Suprapubic skin (tissue), 3 donors: Measurements from ENCODE around the gene HLA-DOA.

Experiments
- EP300 ChIP-seq: sonication (generic); formaldehyde crosslinking; IDR thresholded peaks from one replicate; pipeline ENCODE4 v1.6.1; 2017; ENCODE audit warnings: antibody characterized with exemption
- TF ChIP-seq, protein P1 (sequence below), 2 donors: fragments of 200-600 bp in 1 of 2; fragments of 450-650 bp in 1 of 2; sonication (generic) in 1 of 2; IDR thresholded peaks; one replicate each; pipeline ENCODE4 v1.5.1; 2016 to 2019; ENCODE audit warnings: antibody characterized with exemption in 2 of 2, mild to moderate bottlenecking in 1 of 2, moderate library complexity in 1 of 2

DNA sequence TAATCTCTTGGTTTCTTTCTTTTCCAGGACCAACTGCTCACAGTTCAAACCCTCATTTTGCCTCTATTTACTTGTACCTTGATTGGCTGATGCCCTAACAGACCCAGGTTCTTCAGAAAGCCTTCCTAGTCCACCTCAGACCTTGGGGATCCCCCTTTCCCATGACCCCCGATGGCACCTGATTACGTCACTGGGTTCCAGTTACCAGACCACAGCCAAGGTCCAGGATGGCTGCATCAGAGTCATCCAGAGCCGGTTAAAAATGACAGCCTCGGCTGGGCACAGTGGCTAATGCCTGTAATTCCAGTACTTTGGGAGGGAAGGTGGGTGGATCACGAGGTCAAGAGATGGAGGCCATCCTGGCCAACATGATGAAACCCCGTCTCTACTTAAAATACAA is 4.5 kb downstream of the HLA-DOA start:
- TF ChIP-seq, protein P1, sequence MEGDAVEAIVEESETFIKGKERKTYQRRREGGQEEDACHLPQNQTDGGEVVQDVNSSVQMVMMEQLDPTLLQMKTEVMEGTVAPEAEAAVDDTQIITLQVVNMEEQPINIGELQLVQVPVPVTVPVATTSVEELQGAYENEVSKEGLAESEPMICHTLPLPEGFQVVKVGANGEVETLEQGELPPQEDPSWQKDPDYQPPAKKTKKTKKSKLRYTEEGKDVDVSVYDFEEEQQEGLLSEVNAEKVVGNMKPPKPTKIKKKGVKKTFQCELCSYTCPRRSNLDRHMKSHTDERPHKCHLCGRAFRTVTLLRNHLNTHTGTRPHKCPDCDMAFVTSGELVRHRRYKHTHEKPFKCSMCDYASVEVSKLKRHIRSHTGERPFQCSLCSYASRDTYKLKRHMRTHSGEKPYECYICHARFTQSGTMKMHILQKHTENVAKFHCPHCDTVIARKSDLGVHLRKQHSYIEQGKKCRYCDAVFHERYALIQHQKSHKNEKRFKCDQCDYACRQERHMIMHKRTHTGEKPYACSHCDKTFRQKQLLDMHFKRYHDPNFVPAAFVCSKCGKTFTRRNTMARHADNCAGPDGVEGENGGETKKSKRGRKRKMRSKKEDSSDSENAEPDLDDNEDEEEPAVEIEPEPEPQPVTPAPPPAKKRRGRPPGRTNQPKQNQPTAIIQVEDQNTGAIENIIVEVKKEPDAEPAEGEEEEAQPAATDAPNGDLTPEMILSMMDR (IDR thresholded peaks at IDR 0.05): no peak
- no peak for TF ChIP-seq EP300
